HG02885 (cell line): ENCODE data around the gene TLCD4.
A peak's percentile ranks its signal among the peaks of the same experiment; 100 is the strongest.
"Not testable (repeated sequence)": the region's sequence is repeated elsewhere in the genome, so short reads cannot be mapped to it uniquely, and the experiment has no call there.

Source experiments
- ATAC-seq: cut with Tn5 transposase; IDR thresholded peaks from one replicate; pipeline ENCODE4 v1.9.1; 2021; ENCODE audit warnings: mild to moderate bottlenecking; ENCODE audit not compliant: unreplicated experiment, poor library complexity

TLCD4 gene

DNA sequence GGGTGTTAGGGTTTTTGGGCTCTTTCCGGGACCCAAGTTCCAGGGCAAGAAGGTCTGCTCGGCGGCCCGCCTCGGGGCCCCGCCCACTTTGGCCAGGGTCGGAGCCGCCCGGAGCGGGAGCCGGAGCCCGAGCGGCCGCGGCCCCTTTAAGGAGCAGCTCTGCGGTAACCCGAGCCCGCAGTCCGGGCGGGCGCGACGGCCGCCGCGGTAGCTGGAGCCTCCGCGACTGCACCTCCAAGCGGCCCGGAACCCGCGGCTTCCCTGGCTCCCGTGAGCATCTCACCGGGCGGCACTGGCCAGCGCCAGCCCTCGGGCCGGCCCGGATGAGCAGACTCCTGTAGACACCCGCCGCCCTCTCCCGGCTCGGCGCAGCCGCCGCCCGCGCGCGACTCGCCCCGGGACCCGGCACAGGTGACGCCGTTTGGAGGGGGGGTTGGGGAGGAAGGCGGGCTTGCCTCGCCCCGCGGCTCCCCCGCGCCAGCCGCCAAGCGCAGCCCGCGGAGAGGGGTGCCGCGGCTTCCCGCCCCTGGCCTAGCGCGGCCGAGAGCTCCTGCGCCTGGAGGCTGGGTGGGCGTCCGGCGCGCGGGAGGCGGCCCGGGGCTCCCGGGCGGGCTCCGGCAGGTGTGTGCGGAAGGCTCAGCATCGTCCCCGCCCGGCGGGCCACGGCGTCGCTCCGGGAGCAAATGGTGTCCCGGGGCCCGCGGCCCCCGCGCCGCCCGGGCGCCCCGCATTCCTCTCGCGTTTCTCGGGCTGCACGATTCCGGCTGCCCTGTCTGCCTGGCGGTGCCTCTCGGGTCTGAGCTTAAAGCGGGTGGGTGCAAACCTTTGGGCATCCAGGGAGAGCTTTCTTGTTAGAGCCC, at the start of gene TLCD4:
Gene TLCD4 (plus strand): TSS at position 149 of the 860 bp plus-strand sequence. CDS start 26,547 bp downstream, outside the sequence.
- peak; percentile 68 for ATAC-seq

- no peak for ATAC-seq
These were observed 49.6 kb upstream of the TLCD4 start for GRCh38 chr1:95067568-95067967.

GRCh38 chr1:95068956-95069709, 48.0 kb upstream of the TLCD4 start:
- no peak for ATAC-seq

DNA sequence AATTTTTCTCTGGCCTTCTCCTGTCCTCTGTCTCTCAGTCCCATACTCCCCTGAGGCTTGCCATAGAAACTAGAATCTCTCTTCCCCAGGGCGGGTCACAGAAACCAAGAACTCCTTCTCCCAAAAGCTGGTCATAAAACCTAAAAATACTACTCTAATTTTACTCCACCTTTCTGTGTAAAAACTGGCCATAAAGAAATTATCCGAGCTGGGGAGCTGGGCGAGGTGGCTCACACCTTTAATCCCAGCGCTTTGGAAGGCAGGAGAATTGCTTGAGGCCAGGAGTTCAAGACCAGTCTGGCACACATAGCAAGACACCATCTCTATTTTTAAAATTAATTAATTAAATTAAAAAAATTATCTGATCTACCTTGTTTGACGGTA, 47.5 kb upstream of the TLCD4 start:
- no peak for ATAC-seq

DNA sequence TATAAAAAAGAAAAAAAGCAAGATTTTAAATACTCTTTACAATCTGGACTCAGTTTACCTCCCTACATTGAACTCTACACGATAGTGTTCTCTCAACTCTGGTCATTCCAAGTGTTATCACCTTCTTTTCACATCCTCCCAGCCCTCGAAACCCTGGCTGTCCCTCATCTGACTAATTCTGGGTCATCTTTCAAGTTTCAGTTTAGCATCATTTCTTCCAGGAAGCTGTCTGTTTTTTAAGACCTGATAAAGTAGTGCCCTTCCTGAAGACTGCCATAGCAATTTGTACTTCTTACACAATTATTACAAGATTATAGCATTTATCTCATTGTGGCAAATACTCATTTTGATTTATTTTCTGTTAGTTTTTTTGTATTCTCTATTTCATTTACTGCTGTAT, 45.6 kb upstream of the TLCD4 start:
- no peak for ATAC-seq

DNA sequence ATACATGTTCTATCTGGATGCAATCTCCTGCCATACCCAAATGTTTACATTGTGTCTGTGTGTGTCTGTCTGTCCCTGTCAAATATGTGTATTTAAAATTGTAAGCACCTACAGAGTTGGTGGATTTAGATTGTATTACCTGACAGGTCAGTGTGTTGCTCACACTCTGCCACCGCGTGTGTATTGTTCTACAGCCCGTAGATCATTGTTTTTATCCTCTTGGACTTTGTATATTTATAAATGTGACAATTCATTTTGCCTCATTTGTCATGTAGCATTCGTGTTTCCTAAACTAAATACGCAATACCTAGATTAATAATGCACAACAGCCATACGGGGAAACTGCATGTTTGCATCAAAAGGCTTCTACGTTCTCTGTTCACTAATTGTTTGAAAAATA, 45.0 kb upstream of the TLCD4 start:
- ATAC-seq, result peak; percentile 0

GRCh38 chr1:95072532-95073419, 44.4 kb upstream of the TLCD4 start, which contains the start of gene ALG14:
ALG14 (minus strand) TSS chr1:95072951; CDS start chr1:95072898, 53 bp downstream.
- ATAC-seq, result peak; percentile 97

- no peak for ATAC-seq
These were observed 43.7 kb upstream of the TLCD4 start for GRCh38 chr1:95073446-95073845.

- ATAC-seq, result no peak
These were observed 41.1 kb upstream of the TLCD4 start for GRCh38 chr1:95076034-95076433.

- no peak for ATAC-seq
These were observed 36.7 kb upstream of the TLCD4 start for GRCh38 chr1:95080446-95080845.

DNA sequence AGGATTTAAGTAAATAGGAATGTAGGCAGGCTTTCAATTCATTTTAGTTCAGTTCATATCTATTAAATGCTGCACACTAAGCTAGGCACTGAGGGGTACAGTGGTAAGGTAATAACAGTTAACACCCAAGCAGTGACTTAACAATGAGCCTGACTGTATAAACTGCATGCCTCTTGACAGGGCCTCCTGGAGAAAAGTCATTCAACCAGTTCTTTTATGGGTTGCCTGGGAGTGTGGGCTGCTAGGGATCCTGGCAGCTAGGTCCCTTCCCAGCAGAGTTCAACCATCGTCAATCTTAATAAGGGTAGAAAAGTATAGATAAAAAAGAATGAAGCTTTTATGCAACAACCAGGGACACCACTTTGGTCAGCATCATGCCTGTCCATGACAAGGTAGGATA, 36.3 kb upstream of the TLCD4 start:
- no peak for ATAC-seq

DNA sequence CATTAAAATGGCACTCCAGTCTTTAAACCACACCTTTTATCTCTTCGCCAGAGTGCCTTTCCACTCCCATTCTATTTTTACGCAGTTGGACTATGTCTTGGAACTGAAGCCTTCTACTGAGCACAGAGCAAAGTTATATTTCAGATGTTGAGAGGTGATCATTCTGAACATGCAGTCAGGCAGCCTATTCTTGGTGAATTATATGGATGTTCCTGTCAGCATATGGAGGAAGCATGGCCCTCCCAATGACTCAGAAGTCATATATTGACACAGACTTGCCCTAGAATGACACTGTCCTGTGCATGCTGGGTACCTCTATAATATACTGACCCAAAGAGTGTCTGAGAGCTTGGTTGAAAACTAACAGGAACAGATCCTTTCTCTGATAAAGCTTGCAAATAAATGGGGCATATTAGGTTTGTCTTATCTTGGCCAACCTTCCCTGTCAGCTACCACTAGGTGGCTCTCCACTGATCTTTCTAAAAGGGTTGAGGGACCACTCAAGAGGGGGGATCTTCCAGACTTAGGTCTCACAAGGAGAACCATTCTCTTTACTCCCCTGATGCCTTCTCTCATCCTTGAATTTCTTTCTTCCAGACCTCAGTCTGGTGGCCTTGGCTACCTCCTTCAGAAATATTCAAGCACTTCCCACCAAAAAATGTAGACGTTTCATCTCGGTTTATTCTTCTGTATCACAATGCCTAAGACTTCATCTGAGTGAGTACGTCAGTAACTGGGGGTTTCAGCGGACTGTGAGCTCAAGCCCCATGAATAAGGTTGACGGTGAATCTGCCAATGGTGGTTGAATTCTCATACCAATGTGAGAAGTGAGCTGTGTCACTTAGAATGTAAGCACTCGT, 32.6 kb upstream of the TLCD4 start:
- peak; percentile 72 for ATAC-seq

- ATAC-seq, result no peak
These were observed 31.8 kb upstream of the TLCD4 start for GRCh38 chr1:95085376-95085775.

- peak; percentile 73 for ATAC-seq
These were observed 30.1 kb upstream of the TLCD4 start for GRCh38 chr1:95086949-95087533.

DNA sequence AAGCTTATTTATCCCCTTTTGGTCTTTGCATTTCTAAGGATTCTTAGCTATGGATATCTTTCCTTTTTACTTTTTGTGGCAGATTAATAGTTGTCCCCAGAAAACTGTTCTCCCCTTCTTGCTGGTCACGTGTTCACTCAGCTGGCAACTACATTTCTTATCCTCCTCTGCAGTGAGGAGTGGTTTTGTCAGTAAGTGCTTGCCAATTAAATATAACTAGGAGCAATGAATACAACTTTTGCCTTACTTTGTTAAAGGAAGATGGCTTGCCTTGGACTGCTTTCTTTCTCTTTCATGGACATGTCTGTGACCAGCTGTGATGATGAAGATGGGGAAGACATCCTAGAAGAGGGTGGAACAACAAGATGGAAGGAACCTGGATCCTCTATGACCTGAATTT, 28.9 kb upstream of the TLCD4 start:
- no peak for ATAC-seq

GRCh38 chr1:95089650-95090287, 27.4 kb upstream of the TLCD4 start:
- ATAC-seq, result no peak

- not testable (repeated sequence) for ATAC-seq
These were observed 25.9 kb upstream of the TLCD4 start for GRCh38 chr1:95091290-95091689.

DNA sequence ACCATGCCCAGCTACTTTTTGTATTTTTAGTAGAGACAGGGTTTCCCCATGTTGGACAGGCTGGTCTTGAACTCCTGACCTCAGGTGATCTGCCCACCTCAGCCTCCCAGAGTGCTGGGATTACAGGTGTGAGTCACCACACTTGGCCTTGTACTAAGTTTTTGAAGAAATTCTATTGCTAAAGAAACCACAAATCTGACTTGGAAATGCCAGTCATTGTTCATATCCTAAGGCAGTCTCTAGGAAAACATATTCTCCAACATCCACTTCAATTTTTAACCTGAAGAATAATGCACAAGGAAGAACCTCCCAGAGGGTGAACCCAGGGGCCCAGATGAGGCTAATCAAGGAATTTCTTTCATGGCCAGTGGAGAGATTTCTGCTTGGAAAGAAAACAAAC, 24.3 kb upstream of the TLCD4 start:
- ATAC-seq, result not testable (repeated sequence)

DNA sequence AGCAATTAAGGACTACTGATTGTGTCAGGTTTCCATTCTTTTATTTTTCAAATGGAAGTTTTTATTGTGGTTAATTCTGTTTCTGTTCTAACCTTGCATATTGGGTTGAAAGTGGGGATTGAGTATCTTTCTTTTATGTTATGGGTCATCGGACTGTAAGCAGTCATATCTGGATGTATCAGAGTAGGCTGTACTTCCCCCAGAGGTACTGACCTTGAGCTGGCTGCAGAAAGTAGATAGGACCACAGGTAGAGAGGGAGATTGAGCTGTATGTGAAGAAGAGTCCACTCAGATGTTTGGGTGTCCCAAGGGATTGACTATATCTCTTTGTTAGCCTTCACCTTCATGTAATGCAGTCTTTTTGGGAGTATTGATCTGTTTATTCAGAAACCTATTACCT, 23.9 kb upstream of the TLCD4 start:
- peak; percentile 28 for ATAC-seq
